ENCODE data around the gene PLPP6. TPM values are rescaled to one million over a fixed set of nuclear protein-coding genes. Genes with fewer than 3 reads are reported as not detected.

PLPP6 gene
- polyA plus RNA-seq, 1 donor (not counting 4 experiments of a cell fraction or from before 2014, with no cell fraction given): 7.7 TPM

- peaks cover 12% of the 10 kb centered on the region for H3K4me1 ChIP-seq (ENCODE audit: control insufficient read depth, extremely low read depth, insufficient read depth, low read length)
- TF ChIP-seq EZH2 (IDR thresholded peaks at IDR 0.05; ENCODE audit: low read length): no peak
- peak; percentile 31 to 65 (median 37) for TF ChIP-seq CTCF (optimal IDR thresholded peaks at IDR 0.05 in 1 of 3, IDR thresholded peaks at IDR 0.05 in 1 of 3, conservative IDR thresholded peaks at IDR 0.05 in 1 of 3; ENCODE audit: extremely low read depth in 1 of 3, insufficient read depth in 2 of 3, low read length in 3 of 3)
- peak within 1 kb of the TSS; percentile 81 for H3K9ac ChIP-seq (ENCODE audit: control insufficient read depth, extremely low read depth, insufficient read depth, low read length)
- no peaks in the 10 kb centered on the region for H3K27me3 ChIP-seq (ENCODE audit: control insufficient read depth, extremely low read depth, insufficient read depth, low read length)
- H2AFZ ChIP-seq (ENCODE audit: control insufficient read depth, low read length): peak within 1 kb of the TSS; percentile 90
- H3K27ac ChIP-seq (ENCODE audit: control insufficient read depth, insufficient read depth, low read length): peak within 1 kb of the TSS; percentile 94
- no peaks in the 10 kb centered on the region for H3K9me1 ChIP-seq (ENCODE audit: control insufficient read depth, extremely low read depth, insufficient read depth, low read length)
- H3K36me3 ChIP-seq (ENCODE audit: control insufficient read depth in 2 of 2, extremely low read depth in 1 of 2, insufficient read depth in 2 of 2, low read length in 2 of 2): no peaks in the 10 kb centered on the region
- no peaks in the 10 kb centered on the region for H4K20me1 ChIP-seq (ENCODE audit: control insufficient read depth, extremely low read depth, insufficient read depth, low read length)
- FAIRE-seq (peak; percentile 79), DNase-seq (ENCODE audit: low read depth, low spot score) (peak; percentile 64)
- peak within 1 kb of the TSS; percentile 90 for H3K4me2 ChIP-seq (ENCODE audit: control insufficient read depth, extremely low read depth, insufficient read depth, low read depth, low read length)
- H3K4me3 ChIP-seq (ENCODE audit: control insufficient read depth in 2 of 3, extremely low read depth in 1 of 3, insufficient read depth in 2 of 3, low read depth in 1 of 3, low read length in 3 of 3): peak within 1 kb of the TSS; percentile 74 to 88 (median 81)
- no peaks in the 10 kb centered on the region for H3K9me3 ChIP-seq (ENCODE audit: control insufficient read depth, low read depth, low read length)
- peaks cover 33% of the 10 kb centered on the region for H3K79me2 ChIP-seq (ENCODE audit: control insufficient read depth, insufficient read depth, low read length)
- dilution Hi-C loops (cut with MboI; ENCODE audit: extremely low pct_ligation_motif_present, low sequenced_read_pairs): no loop called here
Measured at GRCh38 chr9:4679268-4680172, 17.4 kb downstream of the PLPP6 start, which contains the start of gene CDC37L1. TSS of gene CDC37L1 (plus strand) at chr9:4679569. CDS start at chr9:4679768, 199 bp downstream.

GRCh38 chr9:4680173-4680525 lies 18.1 kb downstream of the PLPP6 start:
- Histone ChIP-seq H3K27me3 (ENCODE audit: control insufficient read depth, extremely low read depth, insufficient read depth, low read length) (no peaks in the 10 kb centered on the region), H3K9me1 (ENCODE audit: control insufficient read depth, extremely low read depth, insufficient read depth, low read length) (no peaks in the 10 kb centered on the region), H3K4me2 (ENCODE audit: control insufficient read depth, extremely low read depth, insufficient read depth, low read depth, low read length) (peak overlapping the region; percentile 90), H3K27ac (ENCODE audit: control insufficient read depth, insufficient read depth, low read length) (peak overlapping the region; percentile 94), H3K9me3 (ENCODE audit: control insufficient read depth, low read depth, low read length) (no peaks in the 10 kb centered on the region), H4K20me1 (ENCODE audit: control insufficient read depth, extremely low read depth, insufficient read depth, low read length) (no peaks in the 10 kb centered on the region), H2AFZ (ENCODE audit: control insufficient read depth, low read length) (peak overlapping the region; percentile 76), H3K79me2 (ENCODE audit: control insufficient read depth, insufficient read depth, low read length) (peaks cover 35% of the 10 kb centered on the region), H3K9ac (ENCODE audit: control insufficient read depth, extremely low read depth, insufficient read depth, low read length) (peak overlapping the region; percentile 81), H3K4me3 (ENCODE audit: control insufficient read depth in 2 of 3, extremely low read depth in 1 of 3, insufficient read depth in 2 of 3, low read depth in 1 of 3, low read length in 3 of 3) (peak overlapping the region; percentile 74 to 88 (median 81)), H3K4me1 (ENCODE audit: control insufficient read depth, extremely low read depth, insufficient read depth, low read length) (peaks cover 12% of the 10 kb centered on the region), H3K36me3 (ENCODE audit: control insufficient read depth in 2 of 2, extremely low read depth in 1 of 2, insufficient read depth in 2 of 2, low read length in 2 of 2) (no peaks in the 10 kb centered on the region)
- FAIRE-seq (no peak), DNase-seq (ENCODE audit: low read depth, low spot score) (no peak)
- dilution Hi-C loops (cut with MboI; ENCODE audit: extremely low pct_ligation_motif_present, low sequenced_read_pairs): no loop called here
- no peak for TF ChIP-seq CTCF (optimal IDR thresholded peaks at IDR 0.05 in 1 of 3, IDR thresholded peaks at IDR 0.05 in 1 of 3, conservative IDR thresholded peaks at IDR 0.05 in 1 of 3; ENCODE audit: extremely low read depth in 1 of 3, insufficient read depth in 2 of 3, low read length in 3 of 3)
- no peak for TF ChIP-seq EZH2 (IDR thresholded peaks at IDR 0.05; ENCODE audit: low read length)

Measured in keratinocyte (primary cell).